HUES48 (cell line): Measurements from ENCODE around the gene SDK1.

Experiments
- H3K27ac ChIP-seq: one replicate; pipeline ENCODE4 v1.7.0; 2013; ENCODE audit warnings: low read depth, low read length, inconsistent platforms
- H3K27me3 ChIP-seq: 2 replicates; pipeline ENCODE4 v1.6.1; 2013; ENCODE audit warnings: mild to moderate bottlenecking, low read length; ENCODE audit not compliant: control insufficient read depth, insufficient read depth
- H3K36me3 ChIP-seq: 2 replicates; pipeline ENCODE4 v1.6.1; 2013; ENCODE audit warnings: low read length; ENCODE audit not compliant: control insufficient read depth, insufficient read depth
- H3K4me1 ChIP-seq: 2 replicates; pipeline ENCODE4 v1.6.1; 2013; ENCODE audit warnings: mild to moderate bottlenecking, low read length; ENCODE audit not compliant: control insufficient read depth, insufficient read depth
- H3K4me3 ChIP-seq: 2 replicates; pipeline ENCODE4 v1.5.1; 2013; ENCODE audit warnings: mild to moderate bottlenecking, low read depth, low read length
- H3K9ac ChIP-seq: 2 replicates; pipeline ENCODE4 v1.6.1; 2013; ENCODE audit warnings: mild to moderate bottlenecking, low read depth, low read length, moderate library complexity
- H3K9me3 ChIP-seq: 2 replicates; pipeline ENCODE4 v1.6.1; 2013; ENCODE audit warnings: low read length; ENCODE audit not compliant: control insufficient read depth, insufficient read depth

The SDK1 gene

GRCh38 chr7:3986927-3987326 is 685.9 kb downstream of the SDK1 start:
- Histone ChIP-seq H3K36me3 (no peaks in the 10 kb centered on the region), H3K27me3 (no peaks in the 10 kb centered on the region), H3K27ac (no peak overlapping the region), H3K4me1 (no peaks in the 10 kb centered on the region), H3K9me3 (no peaks in the 10 kb centered on the region), H3K4me3 (no peak overlapping the region), H3K9ac (no peak overlapping the region)

DNA sequence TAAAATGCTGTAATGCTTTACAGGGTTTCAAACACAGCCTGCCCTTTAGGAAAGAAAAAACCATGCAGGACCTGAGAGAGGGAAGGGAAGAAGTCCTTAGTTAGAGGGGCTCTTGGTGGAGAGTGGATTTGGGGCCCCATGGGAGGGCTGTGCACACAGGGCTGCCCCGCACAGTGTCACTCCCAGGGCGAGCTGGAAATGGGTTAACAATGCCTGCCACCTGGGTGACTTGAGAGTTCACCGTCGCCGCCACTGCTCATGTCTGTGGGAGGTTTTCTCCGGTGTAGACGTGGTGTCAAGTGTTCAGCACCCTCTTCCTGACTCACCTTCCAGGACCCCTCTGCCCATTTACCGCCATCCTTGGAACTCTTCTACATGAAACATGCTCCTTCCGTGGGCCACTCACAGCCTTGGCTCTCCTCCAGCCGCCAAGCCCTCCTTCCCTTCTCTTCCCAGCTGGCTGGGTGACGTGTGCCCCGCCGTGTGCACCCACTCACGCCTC is 686.4 kb downstream of the SDK1 start:
- no peaks in the 10 kb centered on the region for H3K36me3 ChIP-seq
- no peak overlapping the region for H3K27ac ChIP-seq
- H3K9ac ChIP-seq, result no peak overlapping the region
- no peaks in the 10 kb centered on the region for H3K4me1 ChIP-seq
- H3K4me3 ChIP-seq, result no peak overlapping the region
- no peaks in the 10 kb centered on the region for H3K27me3 ChIP-seq
- no peaks in the 10 kb centered on the region for H3K9me3 ChIP-seq

DNA sequence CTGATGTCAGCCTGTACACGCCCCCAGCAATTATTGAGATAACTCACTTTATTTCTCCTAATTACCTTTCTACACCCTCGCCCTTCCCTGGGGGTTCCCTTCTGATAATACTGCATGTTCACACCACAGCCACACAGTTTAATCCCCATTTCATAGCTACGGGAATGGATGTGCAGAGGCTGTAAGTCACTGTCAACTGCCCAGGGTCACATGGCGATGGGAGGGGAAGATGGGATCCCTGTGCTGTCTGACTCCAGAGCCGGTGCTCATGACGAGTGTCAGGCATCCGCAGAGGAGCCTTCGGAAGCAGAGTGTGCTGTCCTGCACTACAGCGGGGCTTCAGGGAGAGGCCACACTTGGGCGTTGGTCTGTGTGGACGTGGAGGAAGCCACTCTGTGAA is 688.7 kb downstream of the SDK1 start:
- Histone ChIP-seq H3K27ac (no peak overlapping the region), H3K4me3 (no peak overlapping the region), H3K9ac (no peak overlapping the region), H3K27me3 (no peaks in the 10 kb centered on the region), H3K36me3 (no peaks in the 10 kb centered on the region), H3K4me1 (no peaks in the 10 kb centered on the region; the same call in 1 of the 2 replicates), H3K9me3 (peaks cover 3% of the 10 kb centered on the region; the same call in 1 of the 2 replicates)

GRCh38 chr7:3991731-3992231 is 690.7 kb downstream of the SDK1 start:
- Histone ChIP-seq H3K36me3 (no peaks in the 10 kb centered on the region), H3K4me1 (peaks cover 3% of the 10 kb centered on the region; the same call in 1 of the 2 replicates), H3K9me3 (peaks cover 3% of the 10 kb centered on the region; the same call in 1 of the 2 replicates), H3K27me3 (no peaks in the 10 kb centered on the region), H3K27ac (no peak overlapping the region), H3K4me3 (no peak overlapping the region), H3K9ac (no peak overlapping the region)

GRCh38 chr7:3992841-3993240 is 691.8 kb downstream of the SDK1 start:
- Histone ChIP-seq H3K9ac (no peak overlapping the region), H3K9me3 (peaks cover 3% of the 10 kb centered on the region; the same call in 1 of the 2 replicates), H3K27ac (no peak overlapping the region), H3K4me1 (peaks cover 3% of the 10 kb centered on the region; the same call in 1 of the 2 replicates), H3K4me3 (no peak overlapping the region), H3K36me3 (no peaks in the 10 kb centered on the region), H3K27me3 (no peaks in the 10 kb centered on the region)

GRCh38 chr7:3994764-3995163 is 693.7 kb downstream of the SDK1 start:
- Histone ChIP-seq H3K27me3 (no peaks in the 10 kb centered on the region), H3K4me3 (no peak overlapping the region), H3K9me3 (peaks cover 3% of the 10 kb centered on the region; the same call in 1 of the 2 replicates), H3K4me1 (peaks cover 3% of the 10 kb centered on the region; the same call in 1 of the 2 replicates), H3K27ac (no peak overlapping the region), H3K36me3 (no peaks in the 10 kb centered on the region), H3K9ac (no peak overlapping the region)

DNA sequence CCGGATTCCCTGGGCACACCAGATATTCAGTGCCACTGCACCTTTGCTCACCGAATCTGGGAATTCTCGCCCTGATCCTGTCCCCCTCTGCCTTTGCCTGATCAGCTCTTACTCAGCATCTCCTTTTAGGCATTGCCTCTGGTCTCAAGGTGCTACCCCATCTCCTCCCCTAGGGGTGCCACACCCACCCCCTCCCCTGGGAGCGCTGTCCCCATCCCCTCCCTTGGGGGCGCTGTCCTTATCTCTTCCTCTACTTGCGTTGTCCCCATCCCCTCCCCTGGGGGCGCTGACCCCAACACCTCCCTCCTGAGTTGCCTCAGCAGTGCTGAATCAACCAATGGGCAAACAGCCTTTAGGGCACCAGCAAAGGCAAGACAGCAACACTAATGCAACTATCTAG is 694.1 kb downstream of the SDK1 start:
- peaks cover 3% of the 10 kb centered on the region; the same call in 1 of the 2 replicates for H3K9me3 ChIP-seq
- no peak overlapping the region for H3K27ac ChIP-seq
- no peak overlapping the region for H3K9ac ChIP-seq
- no peak overlapping the region for H3K4me3 ChIP-seq
- no peaks in the 10 kb centered on the region for H3K27me3 ChIP-seq
- peaks cover 3% of the 10 kb centered on the region; the same call in 1 of the 2 replicates for H3K4me1 ChIP-seq
- no peaks in the 10 kb centered on the region for H3K36me3 ChIP-seq

- H3K9ac ChIP-seq, result no peak overlapping the region
- no peaks in the 10 kb centered on the region for H3K36me3 ChIP-seq
- no peak overlapping the region for H3K4me3 ChIP-seq
- peaks cover under 1% of the 10 kb centered on the region; the same call in 1 of the 2 replicates for H3K9me3 ChIP-seq
- peaks cover 3% of the 10 kb centered on the region; the same call in 1 of the 2 replicates for H3K4me1 ChIP-seq
- no peak overlapping the region for H3K27ac ChIP-seq
- no peaks in the 10 kb centered on the region for H3K27me3 ChIP-seq
Observed at GRCh38 chr7:3998060-3998459, 697.0 kb downstream of the SDK1 start.

DNA sequence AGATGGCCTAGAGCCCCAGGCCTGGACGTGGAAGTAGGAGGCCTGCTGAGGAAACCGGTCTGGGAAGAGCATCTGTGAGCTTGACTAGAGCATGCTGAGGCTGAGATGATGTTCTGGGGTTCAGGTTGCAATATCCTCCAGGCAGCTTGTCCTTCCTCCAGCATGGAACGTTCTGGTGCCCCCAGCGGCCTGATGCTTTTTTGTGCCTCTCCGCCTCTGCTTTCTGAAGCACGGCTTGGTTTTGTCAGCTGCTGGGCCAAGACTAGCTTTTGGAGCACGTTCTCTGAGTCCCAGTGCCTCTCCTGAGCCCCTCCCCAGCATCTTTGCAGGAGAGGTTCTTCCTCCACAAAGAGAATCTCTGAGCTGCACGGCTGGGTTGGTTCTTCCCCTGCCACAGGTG is 699.1 kb downstream of the SDK1 start:
- H3K27me3 ChIP-seq, result no peaks in the 10 kb centered on the region
- H3K4me1 ChIP-seq, result no peaks in the 10 kb centered on the region; the same call in 1 of the 2 replicates
- H3K9me3 ChIP-seq, result no peaks in the 10 kb centered on the region
- no peak overlapping the region for H3K4me3 ChIP-seq
- no peak overlapping the region for H3K9ac ChIP-seq
- H3K36me3 ChIP-seq, result no peaks in the 10 kb centered on the region
- H3K27ac ChIP-seq, result no peak overlapping the region

DNA sequence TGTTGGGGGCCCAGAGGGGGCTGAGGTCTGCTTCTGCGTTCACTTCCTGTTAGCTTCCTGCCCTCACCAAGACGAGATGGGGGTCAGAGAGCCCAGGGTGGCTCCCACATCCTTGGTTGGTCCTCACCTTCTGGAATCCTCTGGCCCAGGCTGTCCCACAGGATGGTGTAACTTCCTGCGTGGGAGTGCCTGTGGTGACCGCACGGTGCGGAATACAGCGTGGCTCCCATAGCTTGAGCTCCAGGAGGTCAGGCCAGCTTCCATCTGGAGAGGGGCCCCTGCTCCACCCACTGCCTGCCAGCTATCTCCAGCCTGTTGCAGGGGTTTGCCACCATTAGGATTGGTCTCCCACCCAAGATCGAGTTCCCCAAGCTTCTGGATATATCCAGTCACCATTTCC is 699.9 kb downstream of the SDK1 start:
- Histone ChIP-seq H3K9me3 (no peaks in the 10 kb centered on the region), H3K4me1 (no peaks in the 10 kb centered on the region), H3K4me3 (no peak overlapping the region), H3K27ac (no peak overlapping the region), H3K9ac (no peak overlapping the region), H3K27me3 (no peaks in the 10 kb centered on the region), H3K36me3 (no peaks in the 10 kb centered on the region)

DNA sequence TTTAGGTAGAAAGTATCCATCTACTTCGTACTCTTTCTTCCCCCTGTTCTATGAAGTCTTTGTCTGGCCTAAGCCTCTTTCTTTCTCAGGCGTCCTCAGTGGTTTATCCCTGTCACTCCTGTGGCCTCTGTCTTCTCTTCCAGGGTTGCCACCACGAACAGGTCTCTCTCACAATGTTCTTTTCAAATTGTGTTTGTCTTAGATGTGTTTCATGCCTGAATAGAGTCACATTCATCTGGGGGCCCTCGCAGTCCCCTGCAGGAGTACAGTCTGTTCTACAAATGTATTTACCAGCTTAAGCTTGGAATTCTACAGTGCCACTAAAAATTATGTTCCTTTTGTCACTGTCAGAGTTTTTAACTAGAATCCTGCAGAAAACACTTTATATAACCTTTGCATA is 700.7 kb downstream of the SDK1 start:
- no peaks in the 10 kb centered on the region for H3K36me3 ChIP-seq
- H3K27me3 ChIP-seq, result no peaks in the 10 kb centered on the region
- no peak overlapping the region for H3K27ac ChIP-seq
- H3K9me3 ChIP-seq, result no peaks in the 10 kb centered on the region
- no peak overlapping the region for H3K9ac ChIP-seq
- H3K4me3 ChIP-seq, result no peak overlapping the region
- peaks cover 7% of the 10 kb centered on the region; the same call in 1 of the 2 replicates for H3K4me1 ChIP-seq
